Measurements from ENCODE around the gene THEMIS2. TPM values are rescaled to one million over a fixed set of nuclear protein-coding genes. Genes with fewer than 3 reads are reported as not detected.
A peak's percentile ranks its signal among the peaks of the same experiment; 100 is the strongest.
"Not testable (repeated sequence)": the region's sequence is repeated elsewhere in the genome, so short reads cannot be mapped to it uniquely, and the experiment has no call there.

The THEMIS2 gene
- 16.8 and 17.4 TPM in 2 replicates for total RNA-seq

- Histone ChIP-seq H2AFZ (ENCODE audit: low read length) (peak within 1 kb of the TSS; percentile 97), H3K4me1 (ENCODE audit: insufficient read depth, low read length) (peaks cover 11% of the 10 kb centered on the region), H3K4me3 (ENCODE audit: insufficient read depth, low read length) (peak within 1 kb of the TSS; percentile 87), H4K20me1 (ENCODE audit: insufficient read depth, low read length) (no peaks in the 10 kb centered on the region), H3K9me3 (ENCODE audit: low read depth, low read length) (no peaks in the 10 kb centered on the region), H3K36me3 (ENCODE audit: insufficient read depth, low read length) (no peaks in the 10 kb centered on the region), H3K4me2 (ENCODE audit: insufficient read depth, low read length) (peak within 1 kb of the TSS; percentile 92), H3K27me3 (ENCODE audit: insufficient read depth, low read length) (no peaks in the 10 kb centered on the region), H3K79me2 (ENCODE audit: insufficient read depth, low read length) (peaks cover 6% of the 10 kb centered on the region), H3K27ac (ENCODE audit: low read depth, low read length) (peak within 1 kb of the TSS; percentile 53)
- DNase-seq (ENCODE audit: insufficient read length, low spot score, missing footprints), result peak; percentile 97
- no peak for TF ChIP-seq CTCF (IDR thresholded peaks at IDR 0.05; ENCODE audit: extremely low read depth, low read depth, low read length)
Observed at GRCh38 chr1:27872059-27872801, at the start of gene THEMIS2. Gene THEMIS2 (plus strand): TSS chr1:27872544. CDS start chr1:27872572, 28 bp downstream.

GRCh38 chr1:27823784-27824183, 48.6 kb upstream of the THEMIS2 start:
- H3K4me2 ChIP-seq (ENCODE audit: insufficient read depth, low read length), result no peak overlapping the region
- H3K27me3 ChIP-seq (ENCODE audit: insufficient read depth, low read length), result no peaks in the 10 kb centered on the region
- H3K4me1 ChIP-seq (ENCODE audit: insufficient read depth, low read length), result no peaks in the 10 kb centered on the region
- TF ChIP-seq CTCF (IDR thresholded peaks at IDR 0.05; ENCODE audit: extremely low read depth, low read depth, low read length), result no peak
- H3K36me3 ChIP-seq (ENCODE audit: insufficient read depth, low read length), result peaks cover 43% of the 10 kb centered on the region
- H3K27ac ChIP-seq (ENCODE audit: low read depth, low read length), result no peak overlapping the region
- H4K20me1 ChIP-seq (ENCODE audit: insufficient read depth, low read length), result no peaks in the 10 kb centered on the region
- no peaks in the 10 kb centered on the region for H3K79me2 ChIP-seq (ENCODE audit: insufficient read depth, low read length)
- DNase-seq (ENCODE audit: insufficient read length, low spot score, missing footprints), result no peak
- H2AFZ ChIP-seq (ENCODE audit: low read length), result no peak overlapping the region
- no peak overlapping the region for H3K4me3 ChIP-seq (ENCODE audit: insufficient read depth, low read length)
- H3K9me3 ChIP-seq (ENCODE audit: low read depth, low read length), result no peaks in the 10 kb centered on the region

GRCh38 chr1:27824411-27824810, 47.9 kb upstream of the THEMIS2 start:
- Histone ChIP-seq H3K27me3 (ENCODE audit: insufficient read depth, low read length) (no peaks in the 10 kb centered on the region), H2AFZ (ENCODE audit: low read length) (no peak overlapping the region), H3K4me2 (ENCODE audit: insufficient read depth, low read length) (no peak overlapping the region), H4K20me1 (ENCODE audit: insufficient read depth, low read length) (no peaks in the 10 kb centered on the region), H3K9me3 (ENCODE audit: low read depth, low read length) (no peaks in the 10 kb centered on the region), H3K4me3 (ENCODE audit: insufficient read depth, low read length) (no peak overlapping the region), H3K27ac (ENCODE audit: low read depth, low read length) (no peak overlapping the region), H3K36me3 (ENCODE audit: insufficient read depth, low read length) (peaks cover 36% of the 10 kb centered on the region), H3K4me1 (ENCODE audit: insufficient read depth, low read length) (no peaks in the 10 kb centered on the region), H3K79me2 (ENCODE audit: insufficient read depth, low read length) (no peaks in the 10 kb centered on the region)
- TF ChIP-seq CTCF (IDR thresholded peaks at IDR 0.05; ENCODE audit: extremely low read depth, low read depth, low read length), result no peak
- DNase-seq (ENCODE audit: insufficient read length, low spot score, missing footprints), result no peak

DNA sequence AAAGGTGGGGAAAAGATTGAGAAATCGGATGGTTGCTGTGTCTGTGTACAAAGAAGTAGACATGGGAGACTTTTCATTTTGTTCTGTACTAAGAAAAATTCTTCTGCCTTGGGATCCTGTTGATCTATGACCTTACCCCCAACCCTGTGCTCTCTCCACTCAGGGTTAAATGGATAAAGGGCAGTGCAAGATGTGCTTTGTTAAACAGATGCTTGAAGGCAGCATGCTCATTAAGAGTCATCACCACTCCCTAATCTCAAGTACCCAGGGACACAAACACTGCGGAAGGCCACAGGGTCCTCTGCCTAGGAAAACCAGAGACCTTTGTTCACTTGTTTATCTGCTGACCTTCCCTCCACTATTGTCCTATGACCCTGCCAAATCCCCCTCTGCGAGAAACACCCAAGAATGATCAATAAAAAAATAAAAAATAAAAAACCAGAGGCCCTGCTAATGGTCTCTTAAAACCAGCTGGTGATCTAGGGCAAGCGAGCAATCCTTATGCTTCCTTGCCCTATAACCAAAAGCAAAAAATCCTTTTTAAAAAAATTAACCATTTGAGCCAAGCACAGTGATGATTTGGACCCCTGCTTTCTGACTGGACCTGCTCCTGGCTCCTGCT, 42.9 kb upstream of the THEMIS2 start:
- H3K79me2 ChIP-seq (ENCODE audit: insufficient read depth, low read length), result peaks cover 38% of the 10 kb centered on the region
- DNase-seq (ENCODE audit: insufficient read length, low spot score, missing footprints); H4K20me1 ChIP-seq (ENCODE audit: insufficient read depth, low read length); H3K36me3 ChIP-seq (ENCODE audit: insufficient read depth, low read length); H3K27ac ChIP-seq (ENCODE audit: low read depth, low read length); H2AFZ ChIP-seq (ENCODE audit: low read length); H3K9me3 ChIP-seq (ENCODE audit: low read depth, low read length); H3K27me3 ChIP-seq (ENCODE audit: insufficient read depth, low read length): not testable (repeated sequence)
- peaks cover 19% of the 10 kb centered on the region for H3K4me1 ChIP-seq (ENCODE audit: insufficient read depth, low read length)
- peak overlapping the region; percentile 80 for H3K4me2 ChIP-seq (ENCODE audit: insufficient read depth, low read length)
- peak overlapping the region; percentile 88 for H3K4me3 ChIP-seq (ENCODE audit: insufficient read depth, low read length)

Data from osteoblast (primary cell).